Calu3 (cell line): ENCODE data around the gene POLA1. TPM values are rescaled to one million over a fixed set of nuclear protein-coding genes. Genes with fewer than 3 reads are reported as not detected.

Source experiments
- BruUV-seq: library from RNA; stranded (reverse); fragments of 400-500 nt; replicated peaks from 2 replicates; lab custom pipeline; 2021; lab: Mats Ljungman, UMichigan
- CTCF ChIA-PET: fragments of 300-600 bp; sonication (Branson Sonifier 250); formaldehyde crosslinking; loops from one replicate; lab custom pipeline; 2022; ENCODE audit warnings: antibody characterized with exemption; lab: Charles Lee
- DNase-seq: peaks from one replicate; pipeline ENCODE4 v3.0.0; 2022
- H3K27ac Mint-ChIP-seq: one replicate; pipeline ENCODE4 v1.8.0; 2022; ENCODE audit warnings: mixed read lengths; ENCODE audit not compliant: unreplicated experiment
- H3K27me3 Mint-ChIP-seq: one replicate; pipeline ENCODE4 v1.8.0; 2022; ENCODE audit warnings: mixed read lengths; ENCODE audit not compliant: unreplicated experiment
- H3K36me3 Mint-ChIP-seq: one replicate; pipeline ENCODE4 v1.8.0; 2022; ENCODE audit warnings: mild to moderate bottlenecking, moderate library complexity, mixed read lengths; ENCODE audit not compliant: insufficient read depth, unreplicated experiment
- H3K4me1 Mint-ChIP-seq: one replicate; pipeline ENCODE4 v1.8.0; 2022; ENCODE audit warnings: mild to moderate bottlenecking, low read depth, mixed read lengths; ENCODE audit not compliant: unreplicated experiment
- H3K4me3 Mint-ChIP-seq: one replicate; pipeline ENCODE4 v1.8.0; 2022; ENCODE audit warnings: mild to moderate bottlenecking, low read depth, moderate library complexity, mixed read lengths; ENCODE audit not compliant: unreplicated experiment
- H3K9me3 Mint-ChIP-seq: one replicate; pipeline ENCODE4 v1.8.0; 2022; ENCODE audit warnings: low read depth, mixed read lengths; ENCODE audit not compliant: unreplicated experiment
- CTCF ChIP-seq: fragments of 200-600 bp; IDR thresholded peaks from one replicate; pipeline ENCODE4 v1.8.0; 2022; ENCODE audit warnings: antibody characterized with exemption; ENCODE audit not compliant: unreplicated experiment
- intact Hi-C: fragments of 100-400 bp; cut with micrococcal nuclease; formaldehyde crosslinking; loops from one replicate; pipeline ENCODE4 v1.10.0; 2022; ENCODE audit not compliant: unreplicated experiment
- total RNA-seq: library from RNA; stranded (reverse); gene quantifications from 2 replicates; pipeline ENCODE4 v1.2.3, GENCODE V29; 2022

POLA1 gene
- total RNA-seq, 1 experiment from 2014 or later, result 25.2 TPM

- H3K9me3 Mint-ChIP-seq, result no peaks in the 10 kb centered on the region
- H3K4me3 Mint-ChIP-seq, result no peak overlapping the region
- no peaks in the 10 kb centered on the region for H3K27me3 Mint-ChIP-seq
- no peak for DNase-seq
- TF ChIP-seq CTCF, result no peak
- no peak overlapping the region for H3K27ac Mint-ChIP-seq
- no peaks in the 10 kb centered on the region for H3K36me3 Mint-ChIP-seq
- BruUV-seq, result no TSS peak
- no peaks in the 10 kb centered on the region for H3K4me1 Mint-ChIP-seq
- intact Hi-C loops, result no loop called here
- CTCF ChIA-PET, result no interaction called here
Observed at GRCh38 chrX:24946369-24946768, 252.7 kb downstream of the POLA1 start.

- DNase-seq, result no peak
- Mint-ChIP-seq H3K36me3 (no peaks in the 10 kb centered on the region), H3K27ac (no peak overlapping the region), H3K9me3 (no peaks in the 10 kb centered on the region), H3K27me3 (no peaks in the 10 kb centered on the region), H3K4me3 (no peak overlapping the region), H3K4me1 (peaks cover 31% of the 10 kb centered on the region)
- no peak for TF ChIP-seq CTCF
- BruUV-seq, result no TSS peak
- CTCF ChIA-PET, result interaction anchor here (0.6 kb wide), 1 partner anchor 308 kb away, joined by 3 read pairs; no protein-coding TSS in a partner anchor
- intact Hi-C loops, result no loop called here
Observed at GRCh38 chrX:24954732-24955131, 261.0 kb downstream of the POLA1 start.

- no TSS peak for BruUV-seq
- Mint-ChIP-seq H3K27me3 (no peaks in the 10 kb centered on the region), H3K4me3 (no peak overlapping the region), H3K4me1 (peaks cover 31% of the 10 kb centered on the region), H3K36me3 (no peaks in the 10 kb centered on the region), H3K27ac (no peak overlapping the region), H3K9me3 (no peaks in the 10 kb centered on the region)
- intact Hi-C loops, result no loop called here
- no peak for TF ChIP-seq CTCF
- CTCF ChIA-PET, result no interaction called here
- DNase-seq, result no peak
Observed at GRCh38 chrX:24955372-24955930, 261.7 kb downstream of the POLA1 start.

GRCh38 chrX:24956828-24957227 lies 263.1 kb downstream of the POLA1 start:
- Mint-ChIP-seq H3K9me3 (no peaks in the 10 kb centered on the region), H3K4me1 (peaks cover 31% of the 10 kb centered on the region), H3K27ac (no peak overlapping the region), H3K27me3 (no peaks in the 10 kb centered on the region), H3K36me3 (no peaks in the 10 kb centered on the region), H3K4me3 (no peak overlapping the region)
- CTCF ChIA-PET, result interaction anchor here (0.6 kb wide), 1 partner anchor 695 kb away, joined by 4 read pairs; no protein-coding TSS in a partner anchor
- DNase-seq, result no peak
- no peak for TF ChIP-seq CTCF
- intact Hi-C loops, result no loop called here
- no TSS peak for BruUV-seq
